Upper lobe of left lung (tissue), 4 donors: ENCODE data around the gene ROR2.

Experiments
- CTCF ChIP-seq, 6 experiments: fragments of 450-650 bp in 4 of 6; fragments of 200-600 bp in 2 of 6; sonication (generic) in 2 of 6; IDR thresholded peaks; one replicate each; pipeline ENCODE4 v1.5.1; 2016 to 2019; ENCODE audit warnings: antibody characterized with exemption in 6 of 6
- POLR2A ChIP-seq, 4 donors: fragments of 450-650 bp; IDR thresholded peaks; one replicate each; pipeline ENCODE4 v1.5.1; 2016 to 2017; ENCODE audit warnings: antibody characterized with exemption in 4 of 4, mild to moderate bottlenecking in 2 of 4
- POLR2AphosphoS5 ChIP-seq, 2 donors: sonication (generic); formaldehyde crosslinking; IDR thresholded peaks; one replicate each; pipeline ENCODE4 v1.5.1; 2017; ENCODE audit warnings: antibody characterized with exemption in 2 of 2

- TF ChIP-seq POLR2A (IDR thresholded peaks at IDR 0.05): no peak
- TF ChIP-seq CTCF (IDR thresholded peaks at IDR 0.05): no peak
- no peak for TF ChIP-seq POLR2AphosphoS5 (IDR thresholded peaks at IDR 0.05)
Measured at GRCh38 chr9:91800473-91801030, 149.5 kb downstream of the ROR2 start.
